Suprapubic skin (tissue), 4 donors: ENCODE results near the gene HOXA13. TPM values are rescaled to one million over a fixed set of nuclear protein-coding genes. Genes with fewer than 3 reads are reported as not detected.

ENCODE experiments used
- DNase-seq, 2 donors: peaks; one replicate each; pipeline ENCODE4 v3.0.0-alpha.2; 2019; ENCODE audit warnings: low spot score in 2 of 2
- H3K27ac ChIP-seq: fragments of 200-600 bp; sonication (generic); one replicate; pipeline ENCODE4 v1.5.1; 2019
- H3K27me3 ChIP-seq: fragments of 200-600 bp; sonication (generic); one replicate; pipeline ENCODE4 v1.5.1; 2019
- H3K36me3 ChIP-seq: fragments of 200-600 bp; sonication (generic); one replicate; pipeline ENCODE4 v1.5.1; 2019
- H3K4me1 ChIP-seq: fragments of 200-600 bp; sonication (generic); one replicate; pipeline ENCODE4 v1.5.1; 2019
- H3K4me3 ChIP-seq: fragments of 200-600 bp; sonication (generic); one replicate; pipeline ENCODE4 v1.5.1; 2019; ENCODE audit warnings: mild to moderate bottlenecking
- H3K9me3 ChIP-seq: fragments of 200-600 bp; sonication (generic); one replicate; pipeline ENCODE4 v1.5.1; 2019
- CTCF ChIP-seq, 2 donors: fragments of 200-600 bp in 1 of 2; fragments of 450-650 bp in 1 of 2; sonication (generic) in 1 of 2; IDR thresholded peaks; one replicate each; pipeline ENCODE4 v1.5.1; 2016 to 2019; ENCODE audit warnings: antibody characterized with exemption in 2 of 2, mild to moderate bottlenecking in 1 of 2, moderate library complexity in 1 of 2
- EP300 ChIP-seq: sonication (generic); formaldehyde crosslinking; IDR thresholded peaks from one replicate; pipeline ENCODE4 v1.6.1; 2017; ENCODE audit warnings: antibody characterized with exemption
- POLR2A ChIP-seq, 2 donors: fragments of 450-650 bp; IDR thresholded peaks; one replicate each; pipeline ENCODE4 v1.6.1; 2017; ENCODE audit warnings: antibody characterized with exemption in 2 of 2, mild to moderate bottlenecking in 2 of 2, moderate library complexity in 2 of 2
- POLR2AphosphoS5 ChIP-seq, 3 donors: sonication (generic); formaldehyde crosslinking; IDR thresholded peaks; one replicate each; pipeline ENCODE4 v1.6.1; 2017; ENCODE audit warnings: antibody characterized with exemption in 3 of 3
- WGBS: methylation state at CpG from one replicate; pipeline ENCODE4 v1.1.5; 2018; 5-methylcytosine and 5-hydroxymethylcytosine counted together
- total RNA-seq, 4 donors: library from RNA; depleted of rRNA; stranded (reverse); fragments of >200 nt; gene quantifications; one replicate each; pipeline ENCODE4 v1.1.0, GENCODE V29; 2016

Gene HOXA13
- total RNA-seq, 4 donors from 2014 or later: 0.17 TPM; not detected in 3

DNA sequence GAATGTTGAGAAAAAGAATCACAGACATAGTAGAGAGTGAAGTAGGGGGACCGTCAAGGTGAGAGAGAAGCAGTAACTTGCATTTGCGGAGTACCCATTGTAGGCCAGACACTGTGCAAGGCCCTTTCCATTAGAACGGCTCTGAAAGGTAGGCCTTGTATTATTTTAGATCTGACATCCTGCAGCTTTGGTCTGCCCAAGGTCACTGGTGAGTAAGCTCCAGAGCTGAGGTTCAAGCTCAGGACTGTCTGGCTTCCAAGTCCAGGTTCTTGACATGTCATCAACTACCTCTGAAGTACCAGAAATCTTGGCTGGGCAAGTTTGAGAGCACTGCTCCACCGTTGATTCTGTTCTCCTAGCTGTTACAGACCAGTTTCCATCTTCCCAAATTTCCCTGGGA, 29.6 kb upstream of the HOXA13 start:
- 87% methylated on average over 4 of the region's 4 CpGs for WGBS
- no peak for TF ChIP-seq CTCF (IDR thresholded peaks at IDR 0.05)
- no peak for TF ChIP-seq POLR2AphosphoS5 (IDR thresholded peaks at IDR 0.05)
- TF ChIP-seq POLR2A (IDR thresholded peaks at IDR 0.05): no peak
- no peak for TF ChIP-seq EP300
- peaks cover 52% of the 10 kb centered on the region for H3K27me3 ChIP-seq
- H3K9me3 ChIP-seq: no peaks in the 10 kb centered on the region
- no peak overlapping the region for H3K27ac ChIP-seq
- no peaks in the 10 kb centered on the region for H3K36me3 ChIP-seq
- no peak for DNase-seq
- H3K4me1 ChIP-seq: peaks cover 8% of the 10 kb centered on the region
- no peak overlapping the region for H3K4me3 ChIP-seq

- WGBS: 16% methylated on average over 32 of the region's 61 CpGs
- TF ChIP-seq EP300 (no peak), POLR2A (IDR thresholded peaks at IDR 0.05) (no peak), POLR2AphosphoS5 (IDR thresholded peaks at IDR 0.05) (no peak), CTCF (IDR thresholded peaks at IDR 0.05) (no peak)
- H3K4me1 ChIP-seq: peaks cover 8% of the 10 kb centered on the region
- no peaks in the 10 kb centered on the region for H3K36me3 ChIP-seq
- no peak for DNase-seq
- no peaks in the 10 kb centered on the region for H3K9me3 ChIP-seq
- no peak overlapping the region for H3K4me3 ChIP-seq
- no peak overlapping the region for H3K27ac ChIP-seq
- peaks cover 78% of the 10 kb centered on the region for H3K27me3 ChIP-seq
Measured at GRCh38 chr7:27224983-27225934, 25.4 kb upstream of the HOXA13 start.

- no peak for TF ChIP-seq POLR2A (IDR thresholded peaks at IDR 0.05)
- no peak overlapping the region for H3K27ac ChIP-seq
- no peak overlapping the region for H3K4me3 ChIP-seq
- no peak for DNase-seq
- no peaks in the 10 kb centered on the region for H3K36me3 ChIP-seq
- H3K9me3 ChIP-seq: no peaks in the 10 kb centered on the region
- peaks cover 88% of the 10 kb centered on the region for H3K27me3 ChIP-seq
- H3K4me1 ChIP-seq: peaks cover 8% of the 10 kb centered on the region
Measured at GRCh38 chr7:27223941-27224575, 24.2 kb upstream of the HOXA13 start.

DNA sequence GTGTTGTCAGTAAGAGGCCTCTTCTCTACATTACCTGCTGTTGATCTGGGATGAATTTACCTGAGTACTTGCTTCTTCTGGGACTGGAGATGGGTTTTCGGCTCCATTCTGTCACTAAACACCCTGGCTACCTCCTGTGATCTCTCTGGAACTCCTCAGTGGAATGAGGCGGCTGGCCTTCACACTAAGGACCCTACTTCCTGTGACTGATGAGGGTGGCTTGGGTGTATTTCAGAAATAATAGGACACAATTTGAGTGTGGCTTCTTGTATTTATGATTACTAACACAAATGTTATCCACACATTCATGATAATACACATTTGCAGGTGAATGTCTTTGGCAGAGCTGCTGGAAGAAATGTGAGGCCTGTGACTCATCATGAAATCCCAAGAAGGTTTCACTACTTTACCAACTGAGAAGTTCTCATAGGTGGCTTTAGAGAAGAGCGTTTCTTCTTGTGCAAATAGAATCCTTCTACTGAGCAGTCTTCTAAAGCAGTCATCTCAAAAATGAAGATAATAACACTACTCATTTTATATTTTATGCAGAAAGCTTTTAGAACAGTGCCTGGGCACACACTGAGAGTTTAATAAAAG, 21.4 kb upstream of the HOXA13 start:
- TF ChIP-seq POLR2A (IDR thresholded peaks at IDR 0.05) (no peak), CTCF (IDR thresholded peaks at IDR 0.05) (no peak), POLR2AphosphoS5 (IDR thresholded peaks at IDR 0.05) (no peak), EP300 (no peak)
- no peaks in the 10 kb centered on the region for H3K9me3 ChIP-seq
- H3K36me3 ChIP-seq: no peaks in the 10 kb centered on the region

GRCh38 chr7:27220440-27220955, 20.6 kb upstream of the HOXA13 start:
- no peaks in the 10 kb centered on the region for H3K9me3 ChIP-seq
- H3K4me3 ChIP-seq: no peak overlapping the region
- no peak for DNase-seq
- H3K36me3 ChIP-seq: no peaks in the 10 kb centered on the region
- TF ChIP-seq EP300: no peak
- no peak for TF ChIP-seq CTCF (IDR thresholded peaks at IDR 0.05)
- TF ChIP-seq POLR2A (IDR thresholded peaks at IDR 0.05): no peak
- no peak for TF ChIP-seq POLR2AphosphoS5 (IDR thresholded peaks at IDR 0.05)
- H3K4me1 ChIP-seq: peaks cover 5% of the 10 kb centered on the region
- WGBS: 53% methylated on average over 27 of the region's 45 CpGs
- peaks cover 95% of the 10 kb centered on the region for H3K27me3 ChIP-seq
- H3K27ac ChIP-seq: no peak overlapping the region

More for the DNA sequence above, 21.4 kb upstream of the HOXA13 start:
- H3K4me3 ChIP-seq: no peak overlapping the region
- H3K4me1 ChIP-seq: peaks cover 8% of the 10 kb centered on the region
- peaks cover 95% of the 10 kb centered on the region for H3K27me3 ChIP-seq
- 97% methylated on average over 3 of the region's 3 CpGs for WGBS
- no peak for DNase-seq
- H3K27ac ChIP-seq: no peak overlapping the region
